ENCODE measurements around the gene ATP8A1. TPM values are rescaled to one million over a fixed set of nuclear protein-coding genes. Genes with fewer than 3 reads are reported as not detected.

Gene ATP8A1
- total RNA-seq, 2 experiments from 2014 or later, result 80.0 to 141 TPM

- BruUV-seq (replicated peaks), result no TSS peak
- no peak for DNase-seq (ENCODE audit: low spot score)
- POLR2A ChIA-PET, result interaction anchor here (1.1 kb wide), 1 partner anchor 9 kb away, joined by 3 read pairs; no protein-coding TSS in a partner anchor
- Histone ChIP-seq H3K4me1 (ENCODE audit: insufficient read depth, low read length, poor library complexity, severe bottlenecking) (no peaks in the 10 kb centered on the region), H3K79me2 (ENCODE audit: insufficient read depth, low read depth, low read length) (no peaks in the 10 kb centered on the region), H3K9me3 (ENCODE audit: low read length) (no peaks in the 10 kb centered on the region), H4K20me1 (ENCODE audit: insufficient read depth, low read length) (no peaks in the 10 kb centered on the region), H2AFZ (ENCODE audit: low read length) (no peak overlapping the region), H3K4me2 (ENCODE audit: low read length) (no peak overlapping the region), H3K36me3 (ENCODE audit: insufficient read depth, low read length) (peaks cover 90% of the 10 kb centered on the region), H3K4me3 (ENCODE audit: low read depth, low read length, poor library complexity, severe bottlenecking) (no peak overlapping the region), H3K9me2 (ENCODE audit: insufficient read depth, low read length) (no peaks in the 10 kb centered on the region), H3K27ac (ENCODE audit: low read depth, low read length, poor library complexity, severe bottlenecking) (no peak overlapping the region)
- CTCF ChIA-PET (ENCODE audit: unreplicated experiment), result no interaction called here
- no peak for TF ChIP-seq CTCF (conservative IDR thresholded peaks at IDR 0.05; ENCODE audit: low read length)
- no peak for TF ChIP-seq EZH2phosphoT487 (IDR thresholded peaks at IDR 0.05; ENCODE audit: borderline replicate concordance, low read depth, low read length)
- intact Hi-C loops (cut with micrococcal nuclease; ENCODE audit: unreplicated experiment), result no loop called here
These were observed 94.9 kb downstream of the ATP8A1 start for GRCh38 chr4:42562016-42562415.

- Histone ChIP-seq H3K4me1 (ENCODE audit: insufficient read depth, low read length, poor library complexity, severe bottlenecking) (no peaks in the 10 kb centered on the region), H3K79me2 (ENCODE audit: insufficient read depth, low read depth, low read length) (no peaks in the 10 kb centered on the region), H4K20me1 (ENCODE audit: insufficient read depth, low read length) (no peaks in the 10 kb centered on the region), H3K9me3 (ENCODE audit: low read length) (no peaks in the 10 kb centered on the region), H3K27ac (ENCODE audit: low read depth, low read length, poor library complexity, severe bottlenecking) (no peak overlapping the region), H3K9me2 (ENCODE audit: insufficient read depth, low read length) (no peaks in the 10 kb centered on the region), H3K4me2 (ENCODE audit: low read length) (no peak overlapping the region), H3K4me3 (ENCODE audit: low read depth, low read length, poor library complexity, severe bottlenecking) (no peak overlapping the region), H3K36me3 (ENCODE audit: insufficient read depth, low read length) (peaks cover 90% of the 10 kb centered on the region), H2AFZ (ENCODE audit: low read length) (no peak overlapping the region)
- no peak for DNase-seq (ENCODE audit: low spot score)
- ChIA-PET POLR2A (interaction anchor here (1.0 to 1.1 kb wide), 2 partner anchors 10 to 89 kb away, joined by 3 read pairs; no protein-coding TSS in a partner anchor), CTCF (ENCODE audit: unreplicated experiment) (no interaction called here)
- no TSS peak for BruUV-seq (replicated peaks)
- TF ChIP-seq CTCF (conservative IDR thresholded peaks at IDR 0.05; ENCODE audit: low read length) (no peak), EZH2phosphoT487 (IDR thresholded peaks at IDR 0.05; ENCODE audit: borderline replicate concordance, low read depth, low read length) (no peak)
- intact Hi-C loops (cut with micrococcal nuclease; ENCODE audit: unreplicated experiment), result no loop called here
These were observed 95.9 kb downstream of the ATP8A1 start for GRCh38 chr4:42561031-42561430.

- ChIA-PET CTCF (ENCODE audit: unreplicated experiment) (no interaction called here), POLR2A (interaction anchor here (0.9 to 1.0 kb wide), 2 partner anchors 88 to 142 kb away, joined by 3 read pairs; no protein-coding TSS in a partner anchor)
- Histone ChIP-seq H3K9me2 (ENCODE audit: insufficient read depth, low read length) (no peaks in the 10 kb centered on the region), H3K4me1 (ENCODE audit: insufficient read depth, low read length, poor library complexity, severe bottlenecking) (no peaks in the 10 kb centered on the region), H4K20me1 (ENCODE audit: insufficient read depth, low read length) (no peaks in the 10 kb centered on the region), H3K4me3 (ENCODE audit: low read depth, low read length, poor library complexity, severe bottlenecking) (no peak overlapping the region), H3K4me2 (ENCODE audit: low read length) (no peak overlapping the region), H3K9me3 (ENCODE audit: low read length) (no peaks in the 10 kb centered on the region), H3K27ac (ENCODE audit: low read depth, low read length, poor library complexity, severe bottlenecking) (no peak overlapping the region), H3K36me3 (ENCODE audit: insufficient read depth, low read length) (peaks cover 89% of the 10 kb centered on the region), H2AFZ (ENCODE audit: low read length) (no peak overlapping the region), H3K79me2 (ENCODE audit: insufficient read depth, low read depth, low read length) (no peaks in the 10 kb centered on the region)
- BruUV-seq (replicated peaks), result no TSS peak
- TF ChIP-seq CTCF (conservative IDR thresholded peaks at IDR 0.05; ENCODE audit: low read length), result no peak
- TF ChIP-seq EZH2phosphoT487 (IDR thresholded peaks at IDR 0.05; ENCODE audit: borderline replicate concordance, low read depth, low read length), result no peak
- intact Hi-C loops (cut with micrococcal nuclease; ENCODE audit: unreplicated experiment), result no loop called here
- DNase-seq (ENCODE audit: low spot score), result no peak
These were observed 96.4 kb downstream of the ATP8A1 start for GRCh38 chr4:42560467-42560861.
